ENCODE measurements around the gene ZBTB3.

GRCh38 chr11:62752994-62753735 is 795 bp downstream of the ZBTB3 start:
- TF ChIP-seq CTCF (IDR thresholded peaks at IDR 0.05) (no peak), POLR2A (IDR thresholded peaks at IDR 0.05) (no peak)
